Measurements from ENCODE around the gene SLC19A3. TPM values are rescaled to one million over a fixed set of nuclear protein-coding genes. Genes with fewer than 3 reads are reported as not detected.

Gene SLC19A3
- total and polyA plus RNA-seq, 7 donors = 0.69 to 8.2 (median 1.2) TPM

- Histone ChIP-seq H3K27ac (no peak overlapping the region), H3K27me3 (no peaks in the 10 kb centered on the region), H3K4me3 (no peak overlapping the region), H3K36me3 (no peaks in the 10 kb centered on the region), H3K4me1 (no peaks in the 10 kb centered on the region), H3K9me3 (no peaks in the 10 kb centered on the region)
- no peak for DNase-seq
- intact Hi-C loops (cut with DNase I) = loop anchor here (10.0 kb wide), 1 partner anchor 180 kb away; the partner anchor contains the start of gene AGFG1
- WGBS, 2 donors = 62 to 92% methylated on average over 1 of the region's 1 CpG
- no peak for TF ChIP-seq POLR2A (IDR thresholded peaks at IDR 0.05)
- no peak for TF ChIP-seq EP300 (IDR thresholded peaks at IDR 0.05)
- no peak for TF ChIP-seq POLR2AphosphoS5 (IDR thresholded peaks at IDR 0.05)
- TF ChIP-seq, protein P1, sequence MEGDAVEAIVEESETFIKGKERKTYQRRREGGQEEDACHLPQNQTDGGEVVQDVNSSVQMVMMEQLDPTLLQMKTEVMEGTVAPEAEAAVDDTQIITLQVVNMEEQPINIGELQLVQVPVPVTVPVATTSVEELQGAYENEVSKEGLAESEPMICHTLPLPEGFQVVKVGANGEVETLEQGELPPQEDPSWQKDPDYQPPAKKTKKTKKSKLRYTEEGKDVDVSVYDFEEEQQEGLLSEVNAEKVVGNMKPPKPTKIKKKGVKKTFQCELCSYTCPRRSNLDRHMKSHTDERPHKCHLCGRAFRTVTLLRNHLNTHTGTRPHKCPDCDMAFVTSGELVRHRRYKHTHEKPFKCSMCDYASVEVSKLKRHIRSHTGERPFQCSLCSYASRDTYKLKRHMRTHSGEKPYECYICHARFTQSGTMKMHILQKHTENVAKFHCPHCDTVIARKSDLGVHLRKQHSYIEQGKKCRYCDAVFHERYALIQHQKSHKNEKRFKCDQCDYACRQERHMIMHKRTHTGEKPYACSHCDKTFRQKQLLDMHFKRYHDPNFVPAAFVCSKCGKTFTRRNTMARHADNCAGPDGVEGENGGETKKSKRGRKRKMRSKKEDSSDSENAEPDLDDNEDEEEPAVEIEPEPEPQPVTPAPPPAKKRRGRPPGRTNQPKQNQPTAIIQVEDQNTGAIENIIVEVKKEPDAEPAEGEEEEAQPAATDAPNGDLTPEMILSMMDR (IDR thresholded peaks at IDR 0.05) = no peak
These were observed 63.4 kb downstream of the SLC19A3 start for GRCh38 chr2:227654426-227654825.

DNA sequence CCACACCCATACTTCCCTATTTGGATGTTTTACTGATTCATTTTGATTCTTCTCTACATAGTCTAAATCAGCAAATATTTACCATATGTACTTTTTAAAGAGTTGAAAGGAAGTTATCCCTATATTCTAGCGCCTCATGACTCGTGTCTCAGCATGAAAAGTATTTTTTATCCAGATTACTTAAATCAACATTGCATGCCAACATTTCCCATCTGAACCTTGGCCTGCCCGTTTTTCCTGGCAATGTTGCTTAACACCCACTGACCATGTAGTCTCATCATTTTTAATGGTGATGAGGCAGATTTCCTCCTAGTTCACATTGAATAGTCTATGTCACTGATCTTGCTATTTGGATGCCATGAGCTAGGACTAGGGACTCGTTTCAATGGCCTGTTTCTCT lies 64.4 kb downstream of the SLC19A3 start:
- Histone ChIP-seq H3K36me3 (no peaks in the 10 kb centered on the region), H3K4me1 (no peaks in the 10 kb centered on the region), H3K9me3 (no peaks in the 10 kb centered on the region), H3K4me3 (no peak overlapping the region), H3K27ac (no peak overlapping the region), H3K27me3 (no peaks in the 10 kb centered on the region)
- no peak for DNase-seq
- no peak for TF ChIP-seq EP300 (IDR thresholded peaks at IDR 0.05)
- TF ChIP-seq POLR2AphosphoS5 (IDR thresholded peaks at IDR 0.05) = no peak
- no peak for TF ChIP-seq POLR2A (IDR thresholded peaks at IDR 0.05)
- TF ChIP-seq, protein P1 (IDR thresholded peaks at IDR 0.05) = no peak
- intact Hi-C loops (cut with DNase I) = loop anchor here (10.0 kb wide), 1 partner anchor 179 kb away; the partner anchor contains the start of gene AGFG1
- 19 to 51% methylated on average over 4 of the region's 4 CpGs for WGBS, 2 donors

DNA sequence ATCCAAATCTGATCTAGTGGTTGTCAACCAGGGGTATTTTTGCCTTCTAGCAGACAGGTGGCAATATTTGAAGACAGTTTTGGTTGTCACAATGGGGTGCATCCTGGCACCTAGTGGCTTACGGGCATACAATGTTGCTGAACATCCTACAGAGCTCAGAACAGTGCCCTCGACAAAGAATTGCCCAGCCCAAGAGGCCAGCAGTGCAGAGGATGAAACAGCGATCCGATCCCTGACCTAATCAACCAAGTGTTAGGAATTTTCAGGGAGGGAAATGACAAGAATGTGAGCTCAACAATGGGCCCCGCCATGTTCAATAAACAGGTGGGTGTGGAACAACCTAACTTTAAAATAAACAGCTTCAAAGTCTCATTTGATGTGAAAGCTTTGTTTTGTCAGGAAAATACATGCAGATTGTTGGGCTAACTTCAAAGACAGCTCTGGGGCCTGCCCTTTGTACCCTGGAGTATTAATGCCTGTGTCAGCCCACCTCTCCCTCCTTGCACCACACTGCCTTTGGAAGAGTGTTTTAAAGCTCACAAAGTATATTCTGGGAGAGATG lies 73.8 kb downstream of the SLC19A3 start:
- no peaks in the 10 kb centered on the region for H3K36me3 ChIP-seq
- no peak overlapping the region for H3K27ac ChIP-seq
- intact Hi-C loops (cut with DNase I) = no loop called here
- H3K9me3 ChIP-seq = no peaks in the 10 kb centered on the region
- 62 to 77% methylated on average over 5 of the region's 5 CpGs for WGBS, 2 donors
- no peak overlapping the region for H3K4me3 ChIP-seq
- DNase-seq = no peak
- TF ChIP-seq POLR2AphosphoS5 (IDR thresholded peaks at IDR 0.05) = no peak
- TF ChIP-seq POLR2A (IDR thresholded peaks at IDR 0.05) = no peak
- H3K4me1 ChIP-seq = no peaks in the 10 kb centered on the region
- no peaks in the 10 kb centered on the region for H3K27me3 ChIP-seq

GRCh38 chr2:227642656-227643055 lies 75.2 kb downstream of the SLC19A3 start:
- TF ChIP-seq POLR2AphosphoS5 (IDR thresholded peaks at IDR 0.05) (no peak), EP300 (IDR thresholded peaks at IDR 0.05) (no peak), POLR2A (IDR thresholded peaks at IDR 0.05) (no peak)
- TF ChIP-seq, protein P1 (IDR thresholded peaks at IDR 0.05) = no peak
- Histone ChIP-seq H3K9me3 (no peaks in the 10 kb centered on the region), H3K27me3 (no peaks in the 10 kb centered on the region), H3K36me3 (no peaks in the 10 kb centered on the region), H3K27ac (no peak overlapping the region), H3K4me3 (no peak overlapping the region), H3K4me1 (no peaks in the 10 kb centered on the region)
- DNase-seq = no peak
- 57% methylated on average over 2 of the region's 2 CpGs for WGBS, 2 donors
- intact Hi-C loops (cut with DNase I) = no loop called here

GRCh38 chr2:227634201-227634600 lies 83.6 kb downstream of the SLC19A3 start:
- no peaks in the 10 kb centered on the region for H3K36me3 ChIP-seq
- no peaks in the 10 kb centered on the region for H3K4me1 ChIP-seq
- no peaks in the 10 kb centered on the region for H3K9me3 ChIP-seq
- H3K27ac ChIP-seq = no peak overlapping the region
- no peak for DNase-seq
- WGBS, 2 donors = 68 to 71% methylated on average over 3 of the region's 3 CpGs
- H3K4me3 ChIP-seq = no peak overlapping the region
- TF ChIP-seq, protein P1 (IDR thresholded peaks at IDR 0.05) = no peak
- TF ChIP-seq POLR2A (IDR thresholded peaks at IDR 0.05) (no peak), EP300 (IDR thresholded peaks at IDR 0.05) (no peak), POLR2AphosphoS5 (IDR thresholded peaks at IDR 0.05) (no peak)
- no peaks in the 10 kb centered on the region for H3K27me3 ChIP-seq
- intact Hi-C loops (cut with DNase I) = no loop called here

Small RNA genes within 50 kb of the gene (small RNA-seq; reads per million reads assigned to genes)
- gene RNA5SP121 = 0 reads per million in 3 donors

Other genes starting within 250 kb of the SLC19A3 start
- gene AGFG1, start 245.9 kb downstream of the SLC19A3 start, total RNA-seq = 10 to 100 TPM; 41.8 to 53.9 (median 44.1) TPM
- gene AGFG1, start 245.9 kb downstream of the SLC19A3 start, polyA plus RNA-seq = 10 to 100 TPM; 36.0 to 49.5 (median 43.6) TPM
- not detected for gene SCYGR2, start 119.1 kb downstream of the SLC19A3 start, total RNA-seq
- not detected for gene SCYGR2, start 119.1 kb downstream of the SLC19A3 start, polyA plus RNA-seq
- gene SCYGR3, start 103.2 kb downstream of the SLC19A3 start, total RNA-seq = not detected
- not detected for gene SCYGR3, start 103.2 kb downstream of the SLC19A3 start, polyA plus RNA-seq
- gene SCYGR4, start 100.5 kb downstream of the SLC19A3 start, total RNA-seq = not detected
- gene SCYGR4, start 100.5 kb downstream of the SLC19A3 start, polyA plus RNA-seq = not detected
- gene SCYGR5, start 51.2 kb downstream of the SLC19A3 start, total RNA-seq = not detected
- not detected for gene SCYGR5, start 51.2 kb downstream of the SLC19A3 start, polyA plus RNA-seq
- not detected for gene SCYGR6, start 6.7 kb upstream of the SLC19A3 start, total RNA-seq
- gene SCYGR6, start 6.7 kb upstream of the SLC19A3 start, polyA plus RNA-seq = not detected
- gene SCYGR7, start 10.3 kb upstream of the SLC19A3 start, total RNA-seq = not detected
- gene SCYGR7, start 10.3 kb upstream of the SLC19A3 start, polyA plus RNA-seq = not detected
- not detected for gene SCYGR8, start 27.9 kb upstream of the SLC19A3 start, total RNA-seq
- gene SCYGR8, start 27.9 kb upstream of the SLC19A3 start, polyA plus RNA-seq = not detected
- 10 to 100 TPM in 1 of 4 donors, 1 to 10 TPM in 1, not detected in 2; 6.4 to 11.4 TPM for gene CCL20, start 95.8 kb upstream of the SLC19A3 start, total RNA-seq
- 100 to 1,000 TPM in 1 of 3 donors, 10 to 100 TPM in 2; 15.6 to 255 (median 61.3) TPM for gene CCL20, start 95.8 kb upstream of the SLC19A3 start, polyA plus RNA-seq
- not detected for gene DAW1, start 153.6 kb upstream of the SLC19A3 start, total RNA-seq
- gene DAW1, start 153.6 kb upstream of the SLC19A3 start, polyA plus RNA-seq = under 1 TPM in 1 of 3 donors, not detected in 2; 0.06 TPM

All from sigmoid colon (tissue), 7 donors.